GM23338 (cell line): ENCODE data around the gene TCN2. TPM values are rescaled to one million over a fixed set of nuclear protein-coding genes. Genes with fewer than 3 reads are reported as not detected.

Source experiments
- ATAC-seq: fragments of 200-7000 bp; cut with Tn5 transposase; 3 replicates; pipeline ENCODE4 v1.9.1; 2020
- DNase-seq: peaks from one replicate; pipeline ENCODE4 v3.0.0-alpha.2; 2015; ENCODE audit warnings: low spot score
- H2AFZ ChIP-seq: fragments of 200-600 bp; sonication (generic); 2 replicates; pipeline ENCODE4 v1.8.0; 2016; ENCODE audit warnings: antibody characterized with exemption, mild to moderate bottlenecking, moderate library complexity
- H3F3A ChIP-seq: fragments of 200-600 bp; sonication (generic); replicated peaks from 2 replicates; pipeline ENCODE4 v1.8.0; 2017; ENCODE audit warnings: antibody characterized with exemption, mixed run types, low read depth
- H3K27ac ChIP-seq: fragments of 200-600 bp; sonication (generic); 2 replicates; pipeline ENCODE4 v1.6.1; 2016; ENCODE audit warnings: low read depth
- H3K27me3 ChIP-seq: fragments of 200-600 bp; sonication (generic); 2 replicates; pipeline ENCODE4 v1.8.0; 2016; ENCODE audit warnings: mild to moderate bottlenecking, mixed run types, moderate library complexity; ENCODE audit not compliant: insufficient read depth
- H3K36me3 ChIP-seq: fragments of 200-600 bp; sonication (generic); 2 replicates; pipeline ENCODE4 v1.8.0; 2016; ENCODE audit warnings: mild to moderate bottlenecking; ENCODE audit not compliant: insufficient read depth
- H3K4me1 ChIP-seq: fragments of 200-600 bp; sonication (generic); 2 replicates; pipeline ENCODE4 v1.8.0; 2016; ENCODE audit warnings: mild to moderate bottlenecking, moderate library complexity; ENCODE audit not compliant: insufficient read depth
- H3K4me2 ChIP-seq: fragments of 200-600 bp; sonication (generic); 2 replicates; pipeline ENCODE4 v1.7.1; 2017; ENCODE audit warnings: mixed run types
- H3K4me3 ChIP-seq: fragments of 200-600 bp; sonication (generic); 2 replicates; pipeline ENCODE4 v1.6.1; 2016; ENCODE audit warnings: mixed run types
- H3K79me2 ChIP-seq: fragments of 200-600 bp; sonication (generic); replicated peaks from 2 replicates; pipeline ENCODE4 v1.8.0; 2017; ENCODE audit warnings: mild to moderate bottlenecking; ENCODE audit not compliant: insufficient read depth
- H3K9me2 ChIP-seq: fragments of 200-600 bp; sonication (generic); 2 replicates; pipeline ENCODE4 v1.8.0; 2017; ENCODE audit not compliant: insufficient read depth
- H4K20me1 ChIP-seq: fragments of 200-600 bp; sonication (generic); replicated peaks from 2 replicates; pipeline ENCODE4 v1.8.0; 2017; ENCODE audit warnings: mild to moderate bottlenecking; ENCODE audit not compliant: insufficient read depth
- H3K27ac Mint-ChIP-seq: 2 replicates; pipeline ENCODE4 v1.8.0; 2020; ENCODE audit warnings: inconsistent platforms, mild to moderate bottlenecking, moderate library complexity, mixed read lengths
- H3K27me3 Mint-ChIP-seq: 3 replicates; pipeline ENCODE4 v1.8.0; 2022; ENCODE audit warnings: low read depth, mild to moderate bottlenecking, moderate library complexity, mixed read lengths, inconsistent platforms; ENCODE audit not compliant: insufficient read depth, poor library complexity
- H3K36me3 Mint-ChIP-seq: 3 replicates; pipeline ENCODE4 v1.8.0; 2021; ENCODE audit warnings: low read depth, mild to moderate bottlenecking, inconsistent platforms, moderate library complexity, mixed read lengths
- H3K4me1 Mint-ChIP-seq: 3 replicates; pipeline ENCODE4 v1.8.0; 2020; ENCODE audit warnings: mild to moderate bottlenecking, inconsistent platforms, mixed read lengths
- H3K4me3 Mint-ChIP-seq: 3 replicates; pipeline ENCODE4 v1.8.0; 2021; ENCODE audit warnings: moderate library complexity, mild to moderate bottlenecking, inconsistent platforms, mixed read lengths
- H3K9me3 Mint-ChIP-seq: 3 replicates; pipeline ENCODE4 v1.8.0; 2020; ENCODE audit warnings: moderate library complexity, mild to moderate bottlenecking, inconsistent platforms, mixed read lengths
- CREB1 ChIP-seq: fragments of 250-450 bp; sonication (Bioruptor Pico); IDR thresholded peaks from 2 replicates; pipeline ENCODE4 v1.5.0; 2020; ENCODE audit warnings: low read depth, mild to moderate bottlenecking, moderate library complexity
- CTCF ChIP-seq, 2 experiments: fragments of 200-600 bp in 1 of 2; sonication (generic) in 1 of 2; conservative IDR thresholded peaks; 2 replicates each; pipeline versions ENCODE4 v1.5.1 to v1.6.1; 2016 to 2017; ENCODE audit warnings: antibody characterized with exemption in 2 of 2, low read depth in 2 of 2, mild to moderate bottlenecking in 2 of 2, moderate library complexity in 1 of 2
- ETS1 ChIP-seq: IDR thresholded peaks from 2 replicates; pipeline ENCODE4 v1.6.1; 2016; ENCODE audit warnings: antibody characterized with exemption
- EZH2 ChIP-seq: fragments of 200-600 bp; sonication (generic); IDR thresholded peaks from one replicate; pipeline ENCODE4 v1.8.0; 2017; ENCODE audit warnings: antibody characterized with exemption, mild to moderate bottlenecking, low read depth; ENCODE audit not compliant: unreplicated experiment
- EZH2phosphoT487 ChIP-seq: fragments of 200-600 bp; sonication (generic); IDR thresholded peaks from one replicate; pipeline ENCODE4 v1.8.1; 2018; ENCODE audit warnings: antibody characterized with exemption; ENCODE audit not compliant: unreplicated experiment
- JUNB ChIP-seq: IDR thresholded peaks from one replicate; pipeline ENCODE4 v1.6.1; 2016; ENCODE audit warnings: antibody characterized with exemption; ENCODE audit not compliant: unreplicated experiment
- NANOG ChIP-seq: IDR thresholded peaks from 2 replicates; pipeline ENCODE4 v1.6.1; 2016; ENCODE audit warnings: antibody characterized with exemption, borderline replicate concordance
- POLR2AphosphoS5 ChIP-seq: IDR thresholded peaks from 2 replicates; pipeline ENCODE4 v1.6.1; 2016; ENCODE audit warnings: antibody characterized with exemption, low read depth
- STAT1 ChIP-seq: IDR thresholded peaks from one replicate; pipeline ENCODE4 v1.6.1; 2016; ENCODE audit warnings: antibody characterized with exemption; ENCODE audit not compliant: unreplicated experiment
- ZNF114 ChIP-seq: fragments of 250-450 bp; sonication (Bioruptor Pico); IDR thresholded peaks from 2 replicates; pipeline ENCODE4 v1.5.0; 2020; ENCODE audit warnings: mild to moderate bottlenecking, moderate library complexity
- ZNF331 ChIP-seq: fragments of 250-450 bp; sonication (Bioruptor Pico); IDR thresholded peaks from 2 replicates; pipeline ENCODE4 v1.5.0; 2020; ENCODE audit warnings: low read depth, mild to moderate bottlenecking, moderate library complexity
- ZNF462 ChIP-seq: fragments of 250-450 bp; sonication (Bioruptor Pico); IDR thresholded peaks from 2 replicates; pipeline ENCODE4 v1.5.0; 2020; ENCODE audit warnings: mild to moderate bottlenecking, moderate library complexity
- polyA plus RNA-seq: library from polyadenylated mRNA; unstranded; fragments of >200 nt; fragmentation: Nextera tagmentation; extraction: Ambion mirVana; gene quantifications from 2 replicates; pipeline ENCODE4 v1.2.1, GENCODE V29; 2016
- total RNA-seq: library from RNA; depleted of rRNA; stranded (reverse); fragments of >200 nt; shearing (Covaris generic); gene quantifications from 2 replicates; pipeline ENCODE4 v1.2.3, GENCODE V29; 2014

Gene TCN2
- total and polyA plus RNA-seq, 2 experiments from 2014 or later, result 12.9 to 38.1 TPM

- H3K4me3 Mint-ChIP-seq, result no peak overlapping the region
- Histone ChIP-seq H2AFZ (peak overlapping the region; percentile 4; the same call in 1 of the 2 replicates), H3K27ac (no peak overlapping the region), H3F3A (no peaks in the 10 kb centered on the region), H3K4me1 (0 out of 2 replicates have a peak, but pooled peaks cover 7% of the 10 kb centered on the region), H3K36me3 (peaks cover 19% of the 10 kb centered on the region), H3K27me3 (peaks cover 8% of the 10 kb centered on the region; the same call in 1 of the 2 replicates), H3K79me2 (peaks cover 31% of the 10 kb centered on the region), H3K9me2 (no peaks in the 10 kb centered on the region), H3K4me2 (peak overlapping the region; percentile 95), H3K4me3 (peak overlapping the region; percentile 94), H4K20me1 (peaks cover 4% of the 10 kb centered on the region; the same call in 1 of the 2 replicates)
- H3K36me3 Mint-ChIP-seq, result peaks cover 32% of the 10 kb centered on the region
- H3K9me3 Mint-ChIP-seq, result peaks cover 4% of the 10 kb centered on the region; the same call in 2 of the 3 replicates
- no peaks in the 10 kb centered on the region for H3K27me3 Mint-ChIP-seq
- H3K4me1 Mint-ChIP-seq, result peaks cover 3% of the 10 kb centered on the region; the same call in 1 of the 3 replicates
- ATAC-seq, result no peak
- TF ChIP-seq EZH2 (no peak), CREB1 (no peak), ZNF331 (no peak), JUNB (no peak), EZH2phosphoT487 (no peak), ETS1 (no peak), STAT1 (no peak), CTCF (conservative IDR thresholded peaks at IDR 0.05; ENCODE audit: low read depth in 2 of 2) (no peak), ZNF114 (no peak), POLR2AphosphoS5 (no peak)
- H3K27ac Mint-ChIP-seq, result no peak overlapping the region
- DNase-seq, result no peak
These were observed 15.8 kb upstream of the TCN2 start for GRCh38 chr22:30591191-30591587.

GRCh38 chr22:30591588-30592359 lies 15.2 kb upstream of the TCN2 start, which contains the start of gene PES1:
Gene PES1 (minus strand): TSS chr22:30591910. CDS start chr22:30591833, 77 bp downstream.
- peaks cover 8% of the 10 kb centered on the region; the same call in 1 of the 2 replicates for H3K27me3 ChIP-seq
- H3K4me1 Mint-ChIP-seq, result peaks cover 3% of the 10 kb centered on the region; the same call in 1 of the 3 replicates
- peaks cover 15% of the 10 kb centered on the region for H3K36me3 ChIP-seq
- H3K27ac ChIP-seq, result no peak within 1 kb of the TSS
- H4K20me1 ChIP-seq, result peaks cover 4% of the 10 kb centered on the region; the same call in 1 of the 2 replicates
- H3K4me2 ChIP-seq, result peak within 1 kb of the TSS; percentile 95
- H3K36me3 Mint-ChIP-seq, result peaks cover 27% of the 10 kb centered on the region
- peaks cover 31% of the 10 kb centered on the region for H3K79me2 ChIP-seq
- H3K27ac Mint-ChIP-seq, result no peak within 1 kb of the TSS
- DNase-seq (peak; percentile 100), ATAC-seq (peak; percentile 96)
- H2AFZ ChIP-seq, result peak within 1 kb of the TSS; percentile 4; the same call in 1 of the 2 replicates
- H3K27me3 Mint-ChIP-seq, result no peaks in the 10 kb centered on the region
- no peaks in the 10 kb centered on the region for H3K9me2 ChIP-seq
- H3K4me1 ChIP-seq, result 0 out of 2 replicates have a peak, but pooled peaks cover 7% of the 10 kb centered on the region
- H3K9me3 Mint-ChIP-seq, result peaks cover 4% of the 10 kb centered on the region; the same call in 2 of the 3 replicates
- H3F3A ChIP-seq, result no peaks in the 10 kb centered on the region
- H3K4me3 ChIP-seq, result peak within 1 kb of the TSS; percentile 94
- no peak within 1 kb of the TSS for H3K4me3 Mint-ChIP-seq
- TF ChIP-seq JUNB (no peak), STAT1 (no peak), NANOG (no peak), ZNF462 (CRISPR knock-in tag) (no peak), ZNF114 (no peak)
